Parathyroid adenoma (tissue), 2 donors: ENCODE results near the gene GPRC5B.

ENCODE experiments used
- H2AFZ ChIP-seq: fragments of 300-600 bp; sonication (generic); one replicate; pipeline ENCODE4 v1.7.0; 2017; ENCODE audit warnings: antibody characterized with exemption, mild to moderate bottlenecking
- H3K27ac ChIP-seq: fragments of 300-600 bp; sonication (generic); one replicate; pipeline ENCODE4 v1.7.0; 2017
- H3K27me3 ChIP-seq: fragments of 300-600 bp; sonication (generic); one replicate; pipeline ENCODE4 v1.7.0; 2017; ENCODE audit warnings: low read length; ENCODE audit not compliant: control insufficient read depth, insufficient read depth
- H3K36me3 ChIP-seq: fragments of 300-600 bp; sonication (generic); one replicate; pipeline ENCODE4 v1.7.0; 2017; ENCODE audit warnings: low read length; ENCODE audit not compliant: control insufficient read depth, insufficient read depth
- H3K4me1 ChIP-seq: fragments of 300-600 bp; sonication (generic); one replicate; pipeline ENCODE4 v1.7.0; 2017; ENCODE audit warnings: control low read depth
- H3K4me2 ChIP-seq: fragments of 300-600 bp; sonication (generic); one replicate; pipeline ENCODE4 v1.7.0; 2017; ENCODE audit warnings: low read length
- H3K4me3 ChIP-seq: fragments of 300-600 bp; sonication (generic); one replicate; pipeline ENCODE4 v1.7.0; 2017; ENCODE audit warnings: low read depth, low read length
- H3K79me2 ChIP-seq: fragments of 300-600 bp; sonication (generic); one replicate; pipeline ENCODE4 v1.7.0; 2017; ENCODE audit warnings: control low read depth
- H3K9ac ChIP-seq: fragments of 300-600 bp; sonication (generic); one replicate; pipeline ENCODE4 v1.7.0; 2017; ENCODE audit warnings: mild to moderate bottlenecking
- H3K9me3 ChIP-seq: fragments of 300-600 bp; sonication (generic); one replicate; pipeline ENCODE4 v1.7.0; 2017; ENCODE audit warnings: low read length; ENCODE audit not compliant: control insufficient read depth
- CTCF ChIP-seq: fragments of 300-600 bp; sonication (generic); IDR thresholded peaks from one replicate; pipeline ENCODE4 v1.7.0; 2017; ENCODE audit warnings: antibody characterized with exemption, mild to moderate bottlenecking
- donor health status: primary hyperparathyroidism.

Gene GPRC5B

DNA sequence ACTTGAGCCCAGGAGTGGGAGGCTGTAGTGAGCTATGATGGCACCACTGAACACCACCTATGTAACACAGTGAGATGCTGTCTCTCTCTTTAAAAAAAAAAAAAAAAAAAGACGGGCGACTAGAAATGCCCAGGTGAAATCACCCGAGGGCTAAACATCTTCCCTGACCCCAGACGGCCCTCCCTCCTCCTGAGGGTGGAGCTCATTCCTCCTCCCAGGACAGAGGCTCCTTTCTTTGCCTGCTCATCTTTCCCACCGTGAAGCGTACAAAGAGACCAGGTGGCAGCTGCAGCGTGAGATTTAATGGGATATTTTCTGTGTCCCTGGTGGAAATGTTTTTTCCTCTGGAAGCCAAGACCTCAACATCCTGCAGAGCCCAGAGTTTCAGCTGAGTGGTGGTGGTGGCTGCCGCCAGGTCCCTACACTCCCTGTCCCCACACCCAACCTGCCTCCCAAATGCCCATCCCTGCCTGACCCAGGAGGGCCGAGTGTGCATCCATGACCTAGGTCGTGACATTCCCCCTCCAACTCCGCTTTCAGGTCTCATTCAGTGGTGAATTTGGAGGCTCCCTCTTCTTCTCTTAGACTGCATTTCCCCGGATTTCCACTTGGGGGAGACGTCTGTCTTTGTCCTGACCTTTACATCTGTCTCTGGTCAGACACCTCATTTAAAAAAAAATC lies 14.4 kb upstream of the GPRC5B start:
- no peaks in the 10 kb centered on the region for H3K27me3 ChIP-seq
- peak; percentile 81 for TF ChIP-seq CTCF
- H3K4me2 ChIP-seq: no peak overlapping the region
- H3K9ac ChIP-seq: no peak overlapping the region
- no peak overlapping the region for H3K4me3 ChIP-seq
- H3K9me3 ChIP-seq: no peaks in the 10 kb centered on the region
- peak overlapping the region; percentile 40 for H2AFZ ChIP-seq
- H3K36me3 ChIP-seq: no peaks in the 10 kb centered on the region
- H3K4me1 ChIP-seq: no peaks in the 10 kb centered on the region
- no peaks in the 10 kb centered on the region for H3K79me2 ChIP-seq
- no peak overlapping the region for H3K27ac ChIP-seq

- Histone ChIP-seq H2AFZ (no peak overlapping the region), H3K4me1 (no peaks in the 10 kb centered on the region), H3K4me2 (no peak overlapping the region), H3K36me3 (no peaks in the 10 kb centered on the region), H3K79me2 (no peaks in the 10 kb centered on the region), H3K4me3 (no peak overlapping the region), H3K9me3 (no peaks in the 10 kb centered on the region), H3K27me3 (no peaks in the 10 kb centered on the region), H3K9ac (no peak overlapping the region), H3K27ac (no peak overlapping the region)
- no peak for TF ChIP-seq CTCF
Observed at GRCh38 chr16:19898166-19898565, 13.5 kb upstream of the GPRC5B start.

DNA sequence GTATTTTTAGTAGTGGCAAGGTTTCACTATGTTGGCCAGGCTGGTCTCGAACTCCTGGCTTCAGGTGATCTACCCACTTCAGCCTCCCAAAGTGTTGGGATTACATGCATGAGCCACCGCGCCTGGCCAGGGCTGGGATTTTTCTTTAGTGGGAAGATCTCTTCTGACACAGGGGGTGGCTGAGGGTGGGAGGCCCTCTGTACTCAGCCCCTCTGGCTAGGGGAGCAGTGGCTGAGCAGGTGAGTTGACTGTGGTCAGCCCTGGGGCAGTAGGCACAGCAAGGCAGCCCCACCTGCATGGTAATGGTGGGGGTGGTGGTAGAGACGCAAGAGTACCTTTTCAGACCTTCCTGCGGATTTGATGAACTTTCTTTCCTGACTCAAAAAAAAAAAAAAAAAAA lies 12.3 kb upstream of the GPRC5B start:
- Histone ChIP-seq H3K4me3 (no peak overlapping the region), H3K9me3 (no peaks in the 10 kb centered on the region), H3K79me2 (no peaks in the 10 kb centered on the region), H3K27ac (no peak overlapping the region), H3K36me3 (no peaks in the 10 kb centered on the region), H2AFZ (no peak overlapping the region), H3K4me1 (no peaks in the 10 kb centered on the region), H3K9ac (no peak overlapping the region), H3K27me3 (no peaks in the 10 kb centered on the region), H3K4me2 (no peak overlapping the region)
- no peak for TF ChIP-seq CTCF

DNA sequence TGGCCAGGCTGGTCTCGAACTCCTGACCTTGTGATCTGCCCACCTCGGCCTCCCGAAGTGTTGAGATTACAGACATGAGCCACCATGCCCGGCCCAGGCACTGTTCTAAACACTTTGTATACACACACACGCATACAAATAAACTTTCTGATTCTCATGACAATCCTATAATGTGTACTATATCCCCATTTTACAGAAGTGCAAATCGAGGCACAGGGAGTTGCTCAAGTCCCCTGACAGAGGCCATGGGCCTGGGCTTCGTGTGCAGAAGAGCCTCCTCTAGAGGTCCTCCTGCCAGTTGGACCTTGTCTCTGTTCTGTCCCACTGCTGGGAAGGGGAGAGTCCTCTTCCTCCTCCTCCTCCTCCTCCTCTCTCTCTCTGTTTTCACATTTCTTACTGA lies 9.9 kb upstream of the GPRC5B start:
- Histone ChIP-seq H3K4me3 (no peak overlapping the region), H3K4me1 (no peaks in the 10 kb centered on the region), H3K27me3 (no peaks in the 10 kb centered on the region), H3K27ac (no peak overlapping the region), H2AFZ (no peak overlapping the region), H3K4me2 (no peak overlapping the region), H3K9ac (no peak overlapping the region), H3K9me3 (no peaks in the 10 kb centered on the region), H3K36me3 (no peaks in the 10 kb centered on the region), H3K79me2 (no peaks in the 10 kb centered on the region)
- no peak for TF ChIP-seq CTCF

- no peaks in the 10 kb centered on the region for H3K36me3 ChIP-seq
- H3K4me3 ChIP-seq: no peak overlapping the region
- H3K4me1 ChIP-seq: no peaks in the 10 kb centered on the region
- H2AFZ ChIP-seq: no peak overlapping the region
- no peaks in the 10 kb centered on the region for H3K9me3 ChIP-seq
- H3K27ac ChIP-seq: no peak overlapping the region
- TF ChIP-seq CTCF: no peak
- H3K9ac ChIP-seq: no peak overlapping the region
- H3K27me3 ChIP-seq: no peaks in the 10 kb centered on the region
- no peaks in the 10 kb centered on the region for H3K79me2 ChIP-seq
- H3K4me2 ChIP-seq: no peak overlapping the region
Observed at GRCh38 chr16:19892902-19893301, 8.3 kb upstream of the GPRC5B start.
